ENCODE measurements around the gene STX12.

STX12 gene

DNA sequence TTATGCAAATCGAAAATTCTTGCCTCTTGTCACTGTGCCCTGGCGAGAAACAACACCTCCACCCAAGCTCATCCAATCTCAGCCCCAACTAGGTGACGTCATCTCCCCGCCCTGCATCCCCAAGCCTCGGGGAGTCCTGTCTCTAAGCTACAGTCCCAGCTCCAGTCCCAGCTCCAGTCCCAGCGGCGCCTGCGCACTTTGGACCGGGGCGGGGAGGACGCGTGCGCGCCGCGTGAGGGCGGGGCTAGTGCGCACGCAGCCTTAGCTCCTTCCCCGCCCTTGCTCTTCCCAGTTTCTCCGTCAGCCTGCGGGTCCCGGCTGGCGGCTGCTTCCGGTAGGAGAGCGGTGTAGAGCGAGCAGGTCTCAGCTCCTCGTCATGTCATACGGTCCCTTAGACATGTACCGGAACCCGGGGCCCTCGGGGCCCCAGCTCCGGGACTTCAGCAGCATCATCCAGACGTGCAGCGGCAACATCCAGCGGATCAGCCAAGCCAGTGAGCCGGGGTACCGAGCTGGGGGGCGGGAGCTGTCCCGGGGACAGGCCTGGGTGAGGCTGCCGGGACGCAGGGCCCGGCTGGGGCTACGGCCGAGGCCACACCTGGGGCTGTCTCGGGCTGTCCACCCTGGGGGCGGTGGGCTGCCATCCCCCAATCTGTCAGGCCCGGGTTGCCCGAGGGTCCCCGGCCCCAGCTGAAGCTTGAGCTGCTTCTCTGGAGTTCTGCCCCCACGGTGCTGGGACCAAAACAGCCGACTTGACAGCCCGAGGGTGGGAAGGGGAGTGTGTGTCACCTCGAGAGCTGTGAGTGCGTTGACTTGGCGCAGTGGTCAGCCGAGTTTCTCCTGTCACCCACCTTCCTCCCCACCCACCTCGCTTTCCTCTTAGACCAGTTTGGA lies at the start of gene STX12:
STX12 (plus strand) TSS at position 288 of the 894 bp plus-strand sequence; CDS start at position 377, 89 bp downstream.
- peak; percentile 96 to 99 (median 98) for DNase-seq
- intact Hi-C loops (cut with DNase I) = loop anchor here (5.0 kb wide), 2 partner anchors 46 to 59 kb away; partner anchors contain the start of genes FAM76A and PPP1R8

- DNase-seq = peak in 5 of 42 donors; percentile 7 to 42 (median 11)
- intact Hi-C loops (cut with DNase I) = loop anchor here (2.0 to 10.0 kb wide), 3 partner anchors 47 to 110 kb away; partner anchors contain the start of genes PPP1R8 and STX12
These were observed 48.1 kb upstream of the STX12 start for GRCh38 chr1:27724961-27725373.

GRCh38 chr1:27725374-27726172 lies 47.4 kb upstream of the STX12 start, which contains the start of gene FAM76A:
FAM76A (plus strand) TSS chr1:27725961; CDS start chr1:27726081, 120 bp downstream.
- DNase-seq = peak; percentile 99 to 100 (median 100)
- intact Hi-C loops (cut with DNase I) = loop anchor here (2.0 to 10.0 kb wide), 3 partner anchors 47 to 109 kb away; partner anchors contain the start of genes PPP1R8 and STX12

- DNase-seq = peak; percentile 32 to 79 (median 58)
- intact Hi-C loops (cut with DNase I) = loop anchor here (5.0 to 10.0 kb wide), 2 partner anchors 46 to 108 kb away; partner anchors contain the start of genes PPP1R8 and STX12
These were observed 46.6 kb upstream of the STX12 start for GRCh38 chr1:27726173-27727044.

- DNase-seq = no peak
- intact Hi-C loops (cut with DNase I) = loop anchor here (5.0 to 10.0 kb wide), 2 partner anchors 45 to 108 kb away; partner anchors contain the start of genes PPP1R8 and STX12
These were observed 45.9 kb upstream of the STX12 start for GRCh38 chr1:27727126-27727525.

DNA sequence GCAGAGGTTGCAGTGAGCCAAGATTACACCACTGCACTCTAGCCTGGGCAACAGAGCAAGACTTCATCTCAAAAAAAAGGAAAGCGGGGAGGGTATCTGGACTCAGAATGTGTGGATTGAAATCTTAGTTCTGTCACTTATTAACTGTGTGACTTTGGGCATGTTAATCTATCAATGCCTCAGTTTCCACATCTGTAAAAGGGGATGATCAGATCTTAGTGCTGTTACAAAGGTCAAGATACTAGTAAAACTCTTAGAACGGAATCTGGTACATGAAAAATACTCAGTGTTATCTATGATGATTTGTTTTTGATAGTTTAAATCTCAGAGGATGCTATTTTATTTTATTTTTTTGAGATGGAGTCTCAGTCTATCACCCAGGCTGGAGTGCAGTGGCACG lies 36.8 kb upstream of the STX12 start:
- intact Hi-C loops (cut with DNase I) = no loop called here
- no peak for DNase-seq

GRCh38 chr1:27741121-27741520 lies 31.9 kb upstream of the STX12 start:
- no peak for DNase-seq
- intact Hi-C loops (cut with DNase I) = no loop called here

DNA sequence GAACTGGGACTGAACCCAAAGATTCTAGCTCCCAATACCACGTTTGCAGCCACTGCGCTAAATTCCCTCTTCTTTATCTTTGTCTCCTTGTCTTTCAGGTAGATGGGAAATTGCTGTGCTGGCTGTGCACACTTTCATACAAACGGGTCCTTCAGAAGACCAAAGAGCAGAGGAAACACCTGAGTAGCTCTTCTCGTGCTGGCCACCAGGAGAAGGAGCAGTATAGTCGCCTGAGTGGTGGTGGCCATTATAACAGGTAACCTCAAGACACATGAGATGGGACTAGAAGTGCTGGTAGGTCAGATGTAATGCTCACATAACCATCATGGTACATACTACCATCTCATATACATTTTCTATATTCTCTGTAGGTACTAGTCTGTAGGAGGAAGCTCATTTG lies 28.5 kb upstream of the STX12 start:
- intact Hi-C loops (cut with DNase I) = no loop called here
- DNase-seq = no peak

DNA sequence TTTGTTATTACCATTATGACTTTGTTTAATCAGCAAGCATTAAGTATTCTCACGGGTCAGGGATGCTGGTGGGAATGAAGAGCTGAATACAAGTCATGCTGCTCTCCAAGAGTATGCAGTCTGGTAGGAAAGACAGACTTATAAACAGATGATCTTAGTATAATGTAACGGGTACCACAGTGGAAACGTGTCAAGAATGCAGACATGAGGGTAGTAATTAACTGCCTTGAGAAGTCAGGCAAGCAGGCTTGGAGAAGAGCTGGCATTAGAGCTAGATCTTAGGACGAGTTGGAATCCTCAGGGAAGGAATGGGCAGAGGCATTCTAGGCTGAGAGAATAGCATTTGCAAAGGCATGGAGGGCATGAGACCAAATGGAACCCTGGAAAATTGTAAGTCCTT lies 27.6 kb upstream of the STX12 start:
- DNase-seq = no peak
- intact Hi-C loops (cut with DNase I) = no loop called here

DNA sequence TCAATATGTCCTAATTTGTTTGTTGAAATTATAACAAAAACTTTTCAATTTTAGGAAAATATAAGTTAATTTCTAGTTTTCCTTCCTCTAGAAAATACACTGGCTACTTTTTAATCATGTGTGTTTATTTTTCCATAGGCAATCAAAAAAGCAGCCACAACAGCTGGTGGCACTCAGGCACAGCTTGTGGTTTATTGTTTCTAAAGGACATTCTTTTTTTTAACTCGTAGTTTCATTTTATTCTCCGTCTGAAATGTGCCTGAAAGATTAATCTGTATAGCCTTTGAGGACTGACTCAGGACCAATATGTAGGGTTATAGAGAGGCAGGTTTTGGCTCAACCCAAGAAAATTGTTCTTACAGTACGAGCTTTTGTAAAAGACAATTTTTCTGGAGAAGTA lies 20.7 kb upstream of the STX12 start:
- intact Hi-C loops (cut with DNase I) = no loop called here
- no peak for DNase-seq

DNA sequence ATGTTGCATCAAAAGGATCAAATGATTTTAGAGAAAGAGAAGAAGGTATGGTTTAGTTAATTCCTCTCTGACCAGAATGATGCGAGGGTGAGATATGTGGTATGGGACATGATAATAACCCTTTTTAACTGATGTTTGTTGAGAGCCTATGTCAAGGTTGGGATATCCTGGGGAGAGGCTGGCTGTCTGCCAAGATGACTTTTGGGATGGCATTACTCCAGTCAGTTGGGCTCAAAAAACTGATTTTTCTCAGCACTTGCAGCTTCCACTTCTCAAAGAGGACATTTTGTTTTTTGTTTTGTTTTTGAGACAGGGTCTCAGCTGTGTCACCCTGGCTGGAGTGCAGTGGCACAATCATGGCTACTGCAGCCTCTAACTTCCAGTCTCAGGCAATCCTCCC lies 17.7 kb upstream of the STX12 start:
- peak in 6 of 42 donors; percentile 6 to 56 (median 22) for DNase-seq
- intact Hi-C loops (cut with DNase I) = no loop called here

GRCh38 chr1:27755865-27756264 lies 17.2 kb upstream of the STX12 start:
- intact Hi-C loops (cut with DNase I) = no loop called here
- no peak for DNase-seq

GRCh38 chr1:27759236-27759635 lies 13.8 kb upstream of the STX12 start:
- DNase-seq = no peak
- intact Hi-C loops (cut with DNase I) = no loop called here

DNA sequence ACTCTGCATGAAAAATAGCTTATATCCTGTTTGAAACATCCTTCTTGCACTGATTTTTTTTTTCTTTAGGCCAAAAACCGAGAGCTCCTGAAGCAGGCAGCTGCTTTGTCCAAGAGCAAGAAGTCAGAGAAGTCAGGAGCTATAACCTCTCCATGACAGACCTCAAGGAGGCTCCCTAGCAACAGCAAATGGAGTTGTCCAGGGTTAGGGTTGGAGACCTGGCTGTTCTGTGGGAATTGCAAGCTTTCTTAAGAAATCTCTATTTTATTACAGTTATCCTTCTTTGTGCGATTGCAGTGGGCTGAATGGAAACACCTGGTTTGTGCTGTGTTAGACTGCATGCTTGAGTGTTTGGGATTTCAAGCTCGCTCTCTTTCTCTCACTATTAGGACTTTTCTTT lies 12.6 kb upstream of the STX12 start:
- intact Hi-C loops (cut with DNase I) = no loop called here
- DNase-seq = no peak

DNA sequence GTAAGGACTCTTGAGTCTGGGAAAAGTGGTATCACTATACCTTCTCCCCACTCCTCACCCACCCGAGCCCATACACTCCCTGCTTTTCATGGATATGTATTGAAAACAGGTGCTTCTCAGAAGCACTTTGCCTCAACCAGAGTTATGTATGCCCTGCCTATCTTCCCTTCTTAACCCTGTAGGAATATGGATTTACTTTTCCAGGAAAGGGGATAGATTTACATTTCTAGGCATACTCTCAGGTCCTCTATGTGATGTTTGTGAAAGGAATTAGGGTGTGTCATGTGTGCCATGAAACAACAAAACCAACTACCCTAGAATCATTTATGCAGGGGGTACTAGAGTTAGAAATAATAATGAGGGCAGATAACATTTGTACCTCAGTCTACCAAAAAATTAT lies 11.0 kb upstream of the STX12 start:
- intact Hi-C loops (cut with DNase I) = no loop called here
- DNase-seq = no peak

GRCh38 chr1:27763358-27763757 lies 9.7 kb upstream of the STX12 start:
- intact Hi-C loops (cut with DNase I) = no loop called here
- DNase-seq = no peak

GRCh38 chr1:27770293-27770830 lies 2.7 kb upstream of the STX12 start:
- DNase-seq = no peak
- intact Hi-C loops (cut with DNase I) = loop anchor here (5.0 kb wide), 2 partner anchors 43 to 62 kb away; partner anchors contain the start of genes FAM76A and PPP1R8
